ENCODE data around the gene IZUMO4.

Gene IZUMO4

GRCh38 chr19:2108251-2109016, 11.7 kb downstream of the IZUMO4 start:
- no peak for DNase-seq (ENCODE audit: low spot score)

- DNase-seq (ENCODE audit: low spot score) = no peak
Observed at GRCh38 chr19:2109046-2109864, 12.5 kb downstream of the IZUMO4 start.

GRCh38 chr19:2110822-2111221, 14.1 kb downstream of the IZUMO4 start:
- DNase-seq (ENCODE audit: low spot score) = no peak

- DNase-seq (ENCODE audit: low spot score) = no peak
Observed at GRCh38 chr19:2111425-2111824, 14.7 kb downstream of the IZUMO4 start.

GRCh38 chr19:2111886-2112285, 15.2 kb downstream of the IZUMO4 start:
- DNase-seq (ENCODE audit: low spot score) = no peak

- no peak for DNase-seq (ENCODE audit: low spot score)
Observed at GRCh38 chr19:2112516-2113320, 16.0 kb downstream of the IZUMO4 start.

- no peak for DNase-seq (ENCODE audit: low spot score)
Observed at GRCh38 chr19:2113439-2114211, 16.9 kb downstream of the IZUMO4 start.

GRCh38 chr19:2114218-2114617, 17.5 kb downstream of the IZUMO4 start:
- no peak for DNase-seq (ENCODE audit: low spot score)

GRCh38 chr19:2114821-2115220, 18.1 kb downstream of the IZUMO4 start:
- DNase-seq (ENCODE audit: low spot score) = no peak

GRCh38 chr19:2115324-2115723, 18.6 kb downstream of the IZUMO4 start:
- no peak for DNase-seq (ENCODE audit: low spot score)

- no peak for DNase-seq (ENCODE audit: low spot score)
Observed at GRCh38 chr19:2115911-2116426, 19.3 kb downstream of the IZUMO4 start.

GRCh38 chr19:2116507-2116906, 19.8 kb downstream of the IZUMO4 start:
- no peak for DNase-seq (ENCODE audit: low spot score)

- DNase-seq (ENCODE audit: low spot score) = no peak
Observed at GRCh38 chr19:2117215-2117960, 20.7 kb downstream of the IZUMO4 start.

- no peak for DNase-seq (ENCODE audit: low spot score)
Observed at GRCh38 chr19:2118438-2118837, 21.7 kb downstream of the IZUMO4 start.

- DNase-seq (ENCODE audit: low spot score) = no peak
Observed at GRCh38 chr19:2119921-2120785, 23.4 kb downstream of the IZUMO4 start.

- no peak for DNase-seq (ENCODE audit: low spot score)
Observed at GRCh38 chr19:2120821-2121220, 24.1 kb downstream of the IZUMO4 start.

- DNase-seq (ENCODE audit: low spot score) = no peak
Observed at GRCh38 chr19:2121416-2122051, 24.8 kb downstream of the IZUMO4 start.

GRCh38 chr19:2122251-2122650, 25.5 kb downstream of the IZUMO4 start:
- DNase-seq (ENCODE audit: low spot score) = no peak

GRCh38 chr19:2122982-2123381, 26.3 kb downstream of the IZUMO4 start:
- no peak for DNase-seq (ENCODE audit: low spot score)

Measured in left forelimb (tissue), 1 donor.